Fibroblast of the aortic adventitia (primary cell): ENCODE data around the gene VANGL1. TPM values are rescaled to one million over a fixed set of nuclear protein-coding genes. Genes with fewer than 3 reads are reported as not detected.

Experiments used
- DNase-seq: peaks from one replicate; pipeline ENCODE4 v3.0.0-alpha.2; 2010; ENCODE audit warnings: low read depth
- H3K4me3 ChIP-seq: 2 replicates; pipeline ENCODE4 v1.5.1; 2011; ENCODE audit warnings: low read depth, mild to moderate bottlenecking, control low read depth, low read length, moderate library complexity
- CTCF ChIP-seq: IDR thresholded peaks from 2 replicates; pipeline ENCODE4 v1.5.1; 2011; ENCODE audit warnings: mild to moderate bottlenecking, low read length, control low read depth, inconsistent platforms; ENCODE audit not compliant: insufficient read depth
- total RNA-seq: library from RNA; depleted of rRNA; stranded (reverse); fragments of >200 nt; gene quantifications from 2 replicates; pipeline ENCODE4 v1.2.3, GENCODE V29; 2012; ENCODE audit warnings: low replicate concordance

The VANGL1 gene
- total RNA-seq, 1 donor: 14.3 TPM

GRCh38 chr1:115718011-115718754, 76.4 kb downstream of the VANGL1 start:
- no peak for TF ChIP-seq CTCF
- no peak for DNase-seq

GRCh38 chr1:115719285-115719684, 77.5 kb downstream of the VANGL1 start:
- no peak for TF ChIP-seq CTCF
- no peak overlapping the region for H3K4me3 ChIP-seq
- DNase-seq: no peak

More at GRCh38 chr1:115718011-115718754, 76.4 kb downstream of the VANGL1 start:
- H3K4me3 ChIP-seq: no peak overlapping the region

GRCh38 chr1:115722221-115722620, 80.5 kb downstream of the VANGL1 start:
- no peak for DNase-seq
- TF ChIP-seq CTCF: no peak
- no peak overlapping the region for H3K4me3 ChIP-seq

GRCh38 chr1:115723756-115724155, 82.0 kb downstream of the VANGL1 start:
- no peak overlapping the region for H3K4me3 ChIP-seq
- no peak for TF ChIP-seq CTCF
- DNase-seq: no peak

- no peak for DNase-seq
- H3K4me3 ChIP-seq: no peak overlapping the region
- TF ChIP-seq CTCF: no peak
Measured at GRCh38 chr1:115725600-115725999, 83.8 kb downstream of the VANGL1 start.

GRCh38 chr1:115726161-115726560, 84.4 kb downstream of the VANGL1 start:
- no peak overlapping the region for H3K4me3 ChIP-seq
- DNase-seq: no peak
- no peak for TF ChIP-seq CTCF

GRCh38 chr1:115726570-115726969, 84.8 kb downstream of the VANGL1 start:
- no peak overlapping the region for H3K4me3 ChIP-seq
- no peak for DNase-seq
- no peak for TF ChIP-seq CTCF
